Calu3 (cell line): ENCODE measurements around the gene SNTG2. TPM values are rescaled to one million over a fixed set of nuclear protein-coding genes. Genes with fewer than 3 reads are reported as not detected.

Source experiments
- BruUV-seq: library from RNA; stranded (reverse); fragments of 400-500 nt; replicated peaks from 2 replicates; lab custom pipeline; 2021; lab: Mats Ljungman, UMichigan
- CTCF ChIA-PET: fragments of 300-600 bp; sonication (Branson Sonifier 250); formaldehyde crosslinking; loops from one replicate; lab custom pipeline; 2022; ENCODE audit warnings: antibody characterized with exemption; lab: Charles Lee
- DNase-seq: peaks from one replicate; pipeline ENCODE4 v3.0.0; 2022
- H3K27ac Mint-ChIP-seq: one replicate; pipeline ENCODE4 v1.8.0; 2022; ENCODE audit warnings: mixed read lengths; ENCODE audit not compliant: unreplicated experiment
- H3K27me3 Mint-ChIP-seq: one replicate; pipeline ENCODE4 v1.8.0; 2022; ENCODE audit warnings: mixed read lengths; ENCODE audit not compliant: unreplicated experiment
- H3K36me3 Mint-ChIP-seq: one replicate; pipeline ENCODE4 v1.8.0; 2022; ENCODE audit warnings: mild to moderate bottlenecking, moderate library complexity, mixed read lengths; ENCODE audit not compliant: insufficient read depth, unreplicated experiment
- H3K4me1 Mint-ChIP-seq: one replicate; pipeline ENCODE4 v1.8.0; 2022; ENCODE audit warnings: mild to moderate bottlenecking, low read depth, mixed read lengths; ENCODE audit not compliant: unreplicated experiment
- H3K4me3 Mint-ChIP-seq: one replicate; pipeline ENCODE4 v1.8.0; 2022; ENCODE audit warnings: mild to moderate bottlenecking, low read depth, moderate library complexity, mixed read lengths; ENCODE audit not compliant: unreplicated experiment
- H3K9me3 Mint-ChIP-seq: one replicate; pipeline ENCODE4 v1.8.0; 2022; ENCODE audit warnings: low read depth, mixed read lengths; ENCODE audit not compliant: unreplicated experiment
- CTCF ChIP-seq: fragments of 200-600 bp; IDR thresholded peaks from one replicate; pipeline ENCODE4 v1.8.0; 2022; ENCODE audit warnings: antibody characterized with exemption; ENCODE audit not compliant: unreplicated experiment
- intact Hi-C: fragments of 100-400 bp; cut with micrococcal nuclease; formaldehyde crosslinking; loops from one replicate; pipeline ENCODE4 v1.10.0; 2022; ENCODE audit not compliant: unreplicated experiment
- total RNA-seq: library from RNA; stranded (reverse); gene quantifications from 2 replicates; pipeline ENCODE4 v1.2.3, GENCODE V29; 2022

The SNTG2 gene
- total RNA-seq, 1 experiment from 2014 or later, result not detected

DNA sequence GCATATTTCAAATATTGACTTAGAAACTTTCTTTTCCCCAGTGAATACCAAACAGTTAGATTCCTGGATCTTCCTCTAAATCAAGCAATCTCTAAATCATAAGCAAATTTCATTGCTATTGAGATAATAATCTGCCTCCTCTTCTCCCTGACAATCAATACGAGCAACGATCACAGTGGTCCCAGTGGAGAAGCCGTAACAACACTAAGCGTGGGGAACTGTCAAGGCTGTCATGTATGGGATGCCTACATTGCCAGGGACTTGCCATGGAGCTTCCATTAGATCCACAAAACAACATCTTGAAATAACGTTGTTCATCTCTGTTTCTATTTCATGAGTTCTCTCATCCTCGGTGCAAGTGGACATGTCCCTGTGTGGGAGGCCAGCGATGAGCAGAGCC, 61.3 kb downstream of the SNTG2 start:
- BruUV-seq, result no TSS peak
- no peaks in the 10 kb centered on the region for H3K36me3 Mint-ChIP-seq
- no peak for TF ChIP-seq CTCF
- intact Hi-C loops, result no loop called here
- DNase-seq, result no peak
- no peak overlapping the region for H3K4me3 Mint-ChIP-seq
- H3K27me3 Mint-ChIP-seq, result no peaks in the 10 kb centered on the region
- H3K4me1 Mint-ChIP-seq, result no peaks in the 10 kb centered on the region
- H3K27ac Mint-ChIP-seq, result no peak overlapping the region
- peaks cover 23% of the 10 kb centered on the region for H3K9me3 Mint-ChIP-seq
- CTCF ChIA-PET, result no interaction called here

DNA sequence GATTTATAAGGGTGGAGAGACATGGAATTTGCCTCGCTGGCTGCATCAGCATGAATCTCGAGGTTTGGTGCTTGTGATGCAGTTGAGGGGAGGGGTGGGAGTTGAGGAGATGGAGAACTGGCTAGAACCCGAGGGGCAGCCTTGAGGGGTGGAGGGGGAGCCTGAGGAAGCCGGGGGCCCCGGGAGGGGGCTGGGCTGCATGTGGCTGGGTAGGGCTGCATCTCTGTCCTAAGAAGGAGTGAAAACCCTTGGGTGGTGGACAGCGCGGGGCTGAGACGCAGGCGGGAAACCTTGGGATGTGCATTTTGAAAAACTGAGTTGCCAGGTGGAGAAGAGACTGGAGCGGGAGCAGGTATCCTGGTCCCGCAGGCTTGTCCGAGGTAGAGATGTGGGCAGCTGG, 64.2 kb downstream of the SNTG2 start:
- no peaks in the 10 kb centered on the region for H3K4me1 Mint-ChIP-seq
- no TSS peak for BruUV-seq
- no peak overlapping the region for H3K27ac Mint-ChIP-seq
- H3K36me3 Mint-ChIP-seq, result no peaks in the 10 kb centered on the region
- DNase-seq, result no peak
- TF ChIP-seq CTCF, result no peak
- H3K27me3 Mint-ChIP-seq, result no peaks in the 10 kb centered on the region
- H3K9me3 Mint-ChIP-seq, result peaks cover 22% of the 10 kb centered on the region
- intact Hi-C loops, result no loop called here
- CTCF ChIA-PET, result no interaction called here
- H3K4me3 Mint-ChIP-seq, result no peak overlapping the region

DNA sequence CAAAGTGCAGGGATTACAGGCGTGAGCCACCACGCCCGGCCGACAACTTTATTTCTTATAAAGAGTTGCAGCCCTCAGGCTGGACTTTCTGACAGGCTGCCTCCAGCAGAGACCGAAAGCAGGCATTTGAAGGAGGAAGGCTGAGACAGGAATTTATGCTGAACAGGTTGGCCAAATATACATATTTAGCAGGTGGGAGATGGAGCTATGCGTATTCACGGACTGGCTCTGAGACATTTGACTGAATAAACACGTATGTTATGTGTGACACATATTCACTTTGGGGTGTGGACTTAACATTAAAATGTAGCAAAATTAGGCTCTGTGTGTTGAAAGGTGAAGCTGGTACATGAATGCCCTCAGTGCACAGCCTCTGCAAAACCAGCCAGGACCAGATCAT, 65.9 kb downstream of the SNTG2 start:
- no TSS peak for BruUV-seq
- intact Hi-C loops, result no loop called here

DNA sequence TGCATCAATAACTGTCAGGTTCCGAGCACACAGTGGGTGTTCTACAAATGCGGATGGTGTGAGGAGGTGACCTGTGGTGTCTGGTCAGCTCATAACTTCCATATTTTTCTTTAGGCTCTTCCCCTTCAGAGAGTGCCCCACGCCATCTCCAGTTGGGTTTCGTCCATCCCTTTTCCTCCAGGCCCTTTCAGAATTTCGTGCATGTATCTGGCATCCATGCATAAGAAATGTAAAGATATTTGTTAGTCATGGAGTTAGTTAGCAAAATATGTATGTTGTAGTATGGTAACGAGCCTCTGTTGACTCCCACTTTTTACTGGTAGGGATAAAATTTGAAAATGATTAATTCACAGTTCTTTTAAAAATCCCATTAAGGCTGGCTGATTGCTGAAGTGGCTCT, 67.2 kb downstream of the SNTG2 start:
- no peaks in the 10 kb centered on the region for H3K4me1 Mint-ChIP-seq
- TF ChIP-seq CTCF, result no peak

More for the DNA sequence above, 65.9 kb downstream of the SNTG2 start:
- Mint-ChIP-seq H3K4me3 (no peak overlapping the region), H3K4me1 (no peaks in the 10 kb centered on the region), H3K27ac (no peak overlapping the region), H3K9me3 (peaks cover 20% of the 10 kb centered on the region), H3K36me3 (no peaks in the 10 kb centered on the region), H3K27me3 (no peaks in the 10 kb centered on the region)
- no peak for TF ChIP-seq CTCF
- CTCF ChIA-PET, result no interaction called here
- DNase-seq, result no peak

More for the DNA sequence above, 67.2 kb downstream of the SNTG2 start:
- no peak for DNase-seq
- BruUV-seq, result no TSS peak
- intact Hi-C loops, result no loop called here
- CTCF ChIA-PET, result interaction anchor here (0.6 kb wide), 1 partner anchor 1334 kb away, joined by 7 read pairs; no protein-coding TSS in a partner anchor
- no peaks in the 10 kb centered on the region for H3K36me3 Mint-ChIP-seq
- H3K9me3 Mint-ChIP-seq, result peaks cover 17% of the 10 kb centered on the region
- no peak overlapping the region for H3K27ac Mint-ChIP-seq
- H3K27me3 Mint-ChIP-seq, result no peaks in the 10 kb centered on the region
- no peak overlapping the region for H3K4me3 Mint-ChIP-seq
